WTC11 (cell line): ENCODE measurements around the gene HMHB1. TPM values are rescaled to one million over a fixed set of nuclear protein-coding genes. Genes with fewer than 3 reads are reported as not detected.

Experiments
- ATAC-seq: fragments of 200-7000 bp; cut with Tn5 transposase; 2 replicates; pipeline ENCODE4 v1.10.0; 2021; ENCODE audit warnings: mild to moderate bottlenecking, moderate library complexity
- CTCF ChIA-PET: fragments of 300-600 bp; sonication (Branson Sonifier 250); formaldehyde crosslinking; loops from one replicate; lab custom pipeline; 2021; ENCODE audit warnings: antibody characterized with exemption; lab: Charles Lee
- POLR2A ChIA-PET: fragments of 350-600 bp; sonication (Branson Sonifier 250); formaldehyde crosslinking; loops from one replicate; lab custom pipeline; 2021; ENCODE audit warnings: antibody characterized with exemption; lab: Charles Lee
- DNase-seq: peaks from one replicate; pipeline ENCODE4 v3.0.0; 2021; ENCODE audit warnings: low spot score
- H3K27ac Mint-ChIP-seq: 2 replicates; pipeline ENCODE4 v1.8.0; 2021; ENCODE audit warnings: mixed read lengths
- H3K27me3 Mint-ChIP-seq: 2 replicates; pipeline ENCODE4 v1.8.0; 2021; ENCODE audit warnings: low read depth, mild to moderate bottlenecking, moderate library complexity, mixed read lengths
- H3K36me3 Mint-ChIP-seq: 2 replicates; pipeline ENCODE4 v1.8.0; 2021; ENCODE audit warnings: mixed read lengths
- H3K4me1 Mint-ChIP-seq: 2 replicates; pipeline ENCODE4 v1.8.0; 2022; ENCODE audit warnings: mixed read lengths
- H3K4me3 Mint-ChIP-seq: 2 replicates; pipeline ENCODE4 v1.8.0; 2021; ENCODE audit warnings: mild to moderate bottlenecking, moderate library complexity, mixed read lengths
- H3K9me3 Mint-ChIP-seq: 2 replicates; pipeline ENCODE4 v1.8.0; 2021; ENCODE audit warnings: mixed read lengths
- ATF2 ChIP-seq: sonication (generic); formaldehyde crosslinking; IDR thresholded peaks from 2 replicates; pipeline ENCODE4 v1.8.1; 2022; ENCODE audit warnings: low read depth, missing genetic modification reagents, borderline replicate concordance
- ATF6 ChIP-seq: sonication (generic); formaldehyde crosslinking; IDR thresholded peaks from 2 replicates; pipeline ENCODE4 v1.8.1; 2023; ENCODE audit warnings: mild to moderate bottlenecking, missing genetic modification reagents
- E2F4 ChIP-seq: sonication (generic); formaldehyde crosslinking; IDR thresholded peaks from 2 replicates; pipeline ENCODE4 v1.8.1; 2022; ENCODE audit warnings: low read depth, mild to moderate bottlenecking, moderate library complexity, missing genetic modification reagents, borderline replicate concordance
- ELF4 ChIP-seq: sonication (generic); formaldehyde crosslinking; IDR thresholded peaks from 2 replicates; pipeline ENCODE4 v1.8.1; 2022; ENCODE audit warnings: low read depth, mild to moderate bottlenecking, moderate library complexity, missing genetic modification reagents
- FOXP1 ChIP-seq: sonication (generic); formaldehyde crosslinking; IDR thresholded peaks from 2 replicates; pipeline ENCODE4 v1.8.0; 2022; ENCODE audit warnings: missing genetic modification reagents, mild to moderate bottlenecking, moderate library complexity, borderline replicate concordance
- FOXP4 ChIP-seq: sonication (generic); formaldehyde crosslinking; IDR thresholded peaks from 2 replicates; pipeline ENCODE4 v1.8.0; 2022; ENCODE audit warnings: mild to moderate bottlenecking, missing genetic modification reagents
- GRHL2 ChIP-seq: fragments of 250-450 bp; sonication (Bioruptor Pico); IDR thresholded peaks from 2 replicates; pipeline ENCODE4 v1.8.0; 2022; ENCODE audit warnings: mild to moderate bottlenecking, moderate library complexity; ENCODE audit not compliant: insufficient replicate concordance, severe bottlenecking
- MLX ChIP-seq: sonication (generic); formaldehyde crosslinking; IDR thresholded peaks from 2 replicates; pipeline ENCODE4 v1.8.1; 2023; ENCODE audit warnings: mild to moderate bottlenecking, missing genetic modification reagents, moderate library complexity
- MYBL2 ChIP-seq: sonication (generic); formaldehyde crosslinking; IDR thresholded peaks from 2 replicates; pipeline ENCODE4 v1.8.1; 2023; ENCODE audit warnings: mild to moderate bottlenecking, moderate library complexity, missing genetic modification reagents
- NFYB ChIP-seq: sonication (generic); formaldehyde crosslinking; conservative IDR thresholded peaks from 2 replicates; pipeline ENCODE4 v1.8.0; 2022; ENCODE audit warnings: low read depth, missing genetic modification reagents
- NR2C2 ChIP-seq: sonication (generic); formaldehyde crosslinking; IDR thresholded peaks from 2 replicates; pipeline ENCODE4 v1.8.0; 2022; ENCODE audit warnings: mild to moderate bottlenecking, missing genetic modification reagents
- PRRX2 ChIP-seq: fragments of 250-450 bp; sonication (Bioruptor Pico); IDR thresholded peaks from 2 replicates; pipeline ENCODE4 v1.8.0; 2021; ENCODE audit warnings: mild to moderate bottlenecking
- RORB ChIP-seq: fragments of 250-450 bp; sonication (Bioruptor Pico); IDR thresholded peaks from 2 replicates; pipeline ENCODE4 v1.9.0; 2021; ENCODE audit warnings: mild to moderate bottlenecking
- TCF7 ChIP-seq: sonication (generic); formaldehyde crosslinking; IDR thresholded peaks from 2 replicates; pipeline ENCODE4 v1.8.0; 2022; ENCODE audit warnings: mild to moderate bottlenecking, low read depth, missing genetic modification reagents, moderate library complexity
- ZBTB21 ChIP-seq: sonication (generic); formaldehyde crosslinking; IDR thresholded peaks from 2 replicates; pipeline ENCODE4 v1.8.1; 2023; ENCODE audit warnings: mild to moderate bottlenecking, missing genetic modification reagents, borderline replicate concordance
- ZNF232 ChIP-seq: sonication (generic); formaldehyde crosslinking; IDR thresholded peaks from 2 replicates; pipeline ENCODE4 v1.8.0; 2022; ENCODE audit warnings: mild to moderate bottlenecking, missing genetic modification reagents
- ZNF532 ChIP-seq: fragments of 250-450 bp; sonication (Bioruptor Pico); IDR thresholded peaks from 2 replicates; pipeline ENCODE4 v1.9.0; 2021; ENCODE audit warnings: mild to moderate bottlenecking, borderline replicate concordance
- total RNA-seq: library from RNA; stranded (reverse); gene quantifications from 3 replicates; pipeline ENCODE4 v1.2.3, GENCODE V29; 2021

HMHB1 gene
- total RNA-seq, 1 experiment from 2014 or later: not detected

- Mint-ChIP-seq H3K27ac (no peak overlapping the region), H3K9me3 (peaks cover 6% of the 10 kb centered on the region), H3K27me3 (no peaks in the 10 kb centered on the region), H3K4me1 (peaks cover 10% of the 10 kb centered on the region), H3K36me3 (no peaks in the 10 kb centered on the region), H3K4me3 (no peak overlapping the region)
- DNase-seq: no peak
- TF ChIP-seq ATF6 (CRISPR knock-in tag) (no peak), NR2C2 (CRISPR knock-in tag) (no peak), FOXP1 (no peak), ZNF232 (CRISPR knock-in tag) (no peak), MLX (CRISPR knock-in tag) (no peak), TCF7 (CRISPR knock-in tag) (no peak), RORB (CRISPR knock-in tag) (no peak), ZNF532 (no peak), ZBTB21 (CRISPR knock-in tag) (no peak), E2F4 (CRISPR knock-in tag) (no peak), ATF2 (CRISPR knock-in tag) (no peak), FOXP4 (CRISPR knock-in tag) (no peak), GRHL2 (CRISPR knock-in tag) (no peak), ELF4 (CRISPR knock-in tag) (no peak), NFYB (CRISPR knock-in tag) (no peak), MYBL2 (CRISPR knock-in tag) (no peak), PRRX2 (CRISPR knock-in tag) (no peak)
- peak; percentile 52; the same call in 1 of the 2 replicates for ATAC-seq
- POLR2A ChIA-PET: no interaction called here
- CTCF ChIA-PET: interaction anchor here (0.6 kb wide), 1 partner anchor 175 kb away, joined by 3 read pairs; no protein-coding TSS in a partner anchor
Measured at GRCh38 chr5:143793249-143793648, 18.7 kb upstream of the HMHB1 start.
